GM12873 (cell line): ENCODE measurements around the gene GLMN.

Source experiments
- TF ChIP-seq, protein P1 (sequence below): IDR thresholded peaks from 2 replicates; pipeline ENCODE4 v1.5.1; 2012; ENCODE audit warnings: low read depth, mild to moderate bottlenecking, moderate library complexity, low read length, control low read depth; ENCODE audit not compliant: insufficient read depth; ENCODE audit errors: missing control alignments

Gene GLMN

DNA sequence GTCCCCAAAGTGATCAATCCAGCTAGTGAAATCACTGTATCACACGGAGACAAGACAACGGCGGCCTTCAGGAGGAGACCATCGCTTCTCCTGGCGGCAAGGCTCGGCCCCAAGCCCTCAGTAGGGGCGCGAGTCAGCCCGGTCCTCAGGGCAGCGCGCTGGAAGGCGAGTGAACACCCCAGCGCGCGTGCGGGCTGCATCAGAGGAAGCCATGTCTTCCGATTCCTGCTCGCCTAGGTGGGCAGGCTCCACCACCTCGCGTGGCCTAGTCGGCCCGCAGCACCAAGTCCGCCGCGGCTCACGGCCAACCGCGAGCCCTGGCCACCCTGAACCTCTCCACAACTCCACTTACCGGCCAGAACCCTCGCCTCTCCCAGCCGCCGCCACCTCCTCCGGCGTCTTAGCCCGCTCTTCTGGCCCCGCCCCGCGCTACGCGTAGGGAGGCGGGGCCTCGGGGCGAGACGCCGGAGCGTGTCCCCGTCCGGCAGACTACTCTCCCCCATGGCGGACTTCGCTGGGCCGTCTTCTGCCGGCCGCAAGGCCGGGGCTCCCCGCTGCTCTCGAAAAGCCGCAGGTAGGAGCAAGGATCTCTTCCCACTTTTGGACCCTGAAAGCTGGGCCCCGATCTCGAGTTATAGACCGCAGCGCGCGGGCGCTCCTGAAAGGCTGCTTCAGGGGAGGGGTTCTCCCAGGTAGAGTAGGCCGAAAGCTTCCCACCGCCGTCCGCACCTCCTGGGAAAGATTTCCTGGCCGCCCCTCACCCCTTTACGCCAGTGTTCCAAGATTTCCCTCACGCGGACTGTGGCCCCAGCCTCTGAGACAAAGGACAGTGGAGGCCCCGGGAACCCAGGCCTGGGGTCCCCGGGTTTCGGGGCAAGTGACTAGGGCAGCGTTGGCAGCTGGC is at the start of gene GLMN, which contains the start of gene RPAP2:
Gene GLMN, minus strand, starts transcription at position 415 of the 904 bp plus-strand sequence. CDS start 988 bp downstream, outside the sequence.
Gene RPAP2, plus strand, starts transcription at position 487 of the 904 bp plus-strand sequence. Its CDS starts 15 bp downstream, at position 502.
- TF ChIP-seq, protein P1, sequence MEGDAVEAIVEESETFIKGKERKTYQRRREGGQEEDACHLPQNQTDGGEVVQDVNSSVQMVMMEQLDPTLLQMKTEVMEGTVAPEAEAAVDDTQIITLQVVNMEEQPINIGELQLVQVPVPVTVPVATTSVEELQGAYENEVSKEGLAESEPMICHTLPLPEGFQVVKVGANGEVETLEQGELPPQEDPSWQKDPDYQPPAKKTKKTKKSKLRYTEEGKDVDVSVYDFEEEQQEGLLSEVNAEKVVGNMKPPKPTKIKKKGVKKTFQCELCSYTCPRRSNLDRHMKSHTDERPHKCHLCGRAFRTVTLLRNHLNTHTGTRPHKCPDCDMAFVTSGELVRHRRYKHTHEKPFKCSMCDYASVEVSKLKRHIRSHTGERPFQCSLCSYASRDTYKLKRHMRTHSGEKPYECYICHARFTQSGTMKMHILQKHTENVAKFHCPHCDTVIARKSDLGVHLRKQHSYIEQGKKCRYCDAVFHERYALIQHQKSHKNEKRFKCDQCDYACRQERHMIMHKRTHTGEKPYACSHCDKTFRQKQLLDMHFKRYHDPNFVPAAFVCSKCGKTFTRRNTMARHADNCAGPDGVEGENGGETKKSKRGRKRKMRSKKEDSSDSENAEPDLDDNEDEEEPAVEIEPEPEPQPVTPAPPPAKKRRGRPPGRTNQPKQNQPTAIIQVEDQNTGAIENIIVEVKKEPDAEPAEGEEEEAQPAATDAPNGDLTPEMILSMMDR = peak; percentile 28

DNA sequence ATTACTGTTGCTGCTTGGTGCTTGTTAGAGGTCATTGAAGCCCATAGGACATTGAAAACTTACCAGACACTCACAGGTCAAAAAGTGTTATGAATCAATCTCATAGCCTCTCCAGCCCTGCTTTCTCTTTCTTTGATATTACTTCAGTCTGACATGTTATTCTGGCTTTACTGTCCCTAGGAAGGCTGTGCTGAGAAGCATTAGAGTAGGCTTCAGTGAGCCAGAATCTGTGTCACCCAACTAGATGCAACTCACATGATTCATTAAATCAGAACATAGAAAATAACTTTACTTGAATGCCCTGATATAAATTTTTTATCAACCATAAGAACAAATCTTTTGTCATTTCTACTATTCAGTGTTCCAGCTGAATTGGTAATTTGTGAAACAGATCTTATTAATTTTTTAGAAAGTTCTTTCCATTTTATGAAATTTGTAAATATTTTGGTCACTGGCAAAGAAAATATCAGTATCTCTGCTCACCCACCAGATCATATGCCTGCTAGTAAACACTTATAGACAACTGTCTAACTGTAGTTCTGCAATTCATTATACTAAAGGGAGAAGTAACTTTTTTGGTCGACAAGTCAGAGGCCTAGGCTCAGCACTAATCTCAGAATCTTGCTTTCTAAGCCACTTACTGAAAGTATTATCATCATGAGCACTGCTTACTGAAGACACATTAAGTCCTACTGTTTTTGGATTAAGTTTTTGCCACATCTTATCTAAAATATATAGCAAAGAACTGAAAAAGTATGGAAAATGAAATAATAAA is 48.3 kb upstream of the GLMN start:
- TF ChIP-seq, protein P1 = no peak

- TF ChIP-seq, protein P1 = no peak
Observed at GRCh38 chr1:92343061-92343460, 44.3 kb upstream of the GLMN start.

DNA sequence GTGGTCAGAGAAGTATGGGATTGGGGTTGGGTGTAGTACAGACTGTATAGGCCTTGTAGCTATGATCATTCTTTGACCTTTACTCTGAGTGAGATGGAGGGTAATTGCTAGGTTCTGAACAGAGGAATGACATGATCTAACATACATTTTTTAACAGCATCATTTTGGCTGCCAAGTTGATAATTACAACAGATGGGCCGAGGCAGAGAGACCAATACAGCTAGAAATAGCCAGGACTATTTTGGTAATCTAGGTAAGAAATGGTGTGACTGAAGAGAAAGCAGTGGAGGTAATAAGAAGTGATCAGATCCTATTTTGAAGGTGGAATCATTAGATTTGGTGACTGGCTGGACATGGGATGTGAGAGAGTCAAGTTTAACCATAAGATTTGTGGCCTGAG is 43.6 kb upstream of the GLMN start:
- TF ChIP-seq, protein P1 = no peak

DNA sequence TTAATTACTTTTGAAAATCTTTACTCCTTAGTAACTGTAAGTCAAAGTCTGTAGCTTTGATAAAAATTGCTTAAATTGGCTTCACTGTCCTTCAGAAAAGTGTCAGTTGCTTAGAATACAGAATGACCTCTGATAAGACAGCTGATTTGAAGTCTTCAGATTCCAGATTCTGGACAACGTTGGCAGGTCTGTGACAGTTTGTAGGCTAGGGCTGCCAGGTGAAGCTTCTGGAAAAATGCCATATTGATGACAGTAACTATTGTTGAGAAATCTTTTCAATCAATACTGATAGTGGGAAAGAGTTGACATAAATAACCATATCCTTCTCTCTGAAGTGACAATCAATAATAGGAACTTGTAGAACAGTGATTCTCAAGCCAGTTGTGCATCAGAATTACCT is 41.4 kb upstream of the GLMN start:
- TF ChIP-seq, protein P1 = no peak

GRCh38 chr1:92333668-92334067 is 34.9 kb upstream of the GLMN start:
- TF ChIP-seq, protein P1 = no peak

DNA sequence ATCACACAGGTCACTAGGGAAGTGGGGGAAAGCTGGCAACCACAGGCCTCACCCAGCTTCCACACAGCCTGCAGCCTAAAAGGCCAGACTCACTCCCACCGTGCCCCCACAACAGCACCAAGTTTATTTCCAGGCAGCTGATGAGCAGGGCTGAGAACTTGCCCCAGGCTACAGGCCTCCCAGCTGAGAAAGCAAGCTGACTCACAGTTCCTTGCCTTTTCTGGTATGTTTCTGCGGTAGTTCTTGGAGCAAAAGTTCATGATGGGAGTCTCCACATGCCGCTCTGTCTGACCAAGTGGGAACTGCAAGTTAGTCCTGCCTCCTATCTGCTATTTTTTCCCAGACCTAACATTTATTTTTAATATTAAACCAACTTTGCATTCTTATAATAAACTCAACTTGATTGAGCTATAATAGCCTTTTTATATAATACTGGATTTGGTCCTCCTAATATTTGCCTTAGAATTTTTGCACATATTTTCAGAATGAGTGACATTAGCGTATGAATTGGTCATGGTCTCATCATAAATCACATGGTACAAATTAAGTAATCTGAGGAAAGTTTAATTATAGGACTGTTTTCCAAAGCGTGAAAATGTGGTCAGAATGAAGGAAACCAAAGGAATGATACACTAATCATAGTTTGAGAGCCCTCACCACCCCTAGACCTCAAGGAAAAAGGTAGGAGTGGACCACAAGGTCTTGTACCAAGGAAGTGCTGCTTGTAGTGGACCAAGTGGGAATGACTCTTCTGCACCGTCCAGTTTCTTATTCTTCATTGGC is 30.8 kb upstream of the GLMN start:
- TF ChIP-seq, protein P1 = no peak
